H9 (cell line): ENCODE measurements around the gene TNXB. TPM values are rescaled to one million over a fixed set of nuclear protein-coding genes. Genes with fewer than 3 reads are reported as not detected.

Experiments
- DNase-seq: peaks from one replicate; pipeline ENCODE4 v3.0.0-alpha.2; 2017
- H2AFZ ChIP-seq: one replicate; pipeline ENCODE4 v1.6.1; 2013; ENCODE audit warnings: mild to moderate bottlenecking, low read length, control low read depth, moderate library complexity
- H2AK5ac ChIP-seq: 2 replicates; pipeline ENCODE4 v1.6.1; 2013; ENCODE audit warnings: low read length, control low read depth, mixed read lengths; ENCODE audit not compliant: insufficient read length
- H2BK120ac ChIP-seq: one replicate; pipeline ENCODE4 v1.6.1; 2013; ENCODE audit warnings: low read depth, mild to moderate bottlenecking, low read length, control low read depth, inconsistent platforms; ENCODE audit not compliant: poor library complexity, severe bottlenecking
- H2BK12ac ChIP-seq: 2 replicates; pipeline ENCODE4 v1.6.1; 2013; ENCODE audit warnings: low read length, control low read depth, mixed read lengths, low read depth; ENCODE audit not compliant: insufficient read length
- H2BK15ac ChIP-seq: 2 replicates; pipeline ENCODE4 v1.6.1; 2013; ENCODE audit warnings: low read depth, low read length, control low read depth
- H2BK20ac ChIP-seq: one replicate; pipeline ENCODE4 v1.6.1; 2013; ENCODE audit warnings: low read depth, mild to moderate bottlenecking, low read length, control low read depth, inconsistent platforms; ENCODE audit not compliant: poor library complexity, severe bottlenecking
- H2BK5ac ChIP-seq: 2 replicates; pipeline ENCODE4 v1.6.1; 2013; ENCODE audit warnings: low read length, control low read depth, mixed read lengths; ENCODE audit not compliant: insufficient read length
- H3K14ac ChIP-seq: 2 replicates; pipeline ENCODE4 v1.6.1; 2013; ENCODE audit warnings: low read length, control low read depth; ENCODE audit not compliant: insufficient read depth
- H3K18ac ChIP-seq: 2 replicates; pipeline ENCODE4 v1.6.1; 2013; ENCODE audit warnings: low read depth, mild to moderate bottlenecking, mixed read lengths, low read length, control low read depth; ENCODE audit not compliant: insufficient read length
- H3K23ac ChIP-seq: 2 replicates; pipeline ENCODE4 v1.6.1; 2013; ENCODE audit warnings: low read length, control low read depth, mixed read lengths, low read depth; ENCODE audit not compliant: insufficient read length
- H3K23me2 ChIP-seq: 2 replicates; pipeline ENCODE4 v1.6.1; 2013; ENCODE audit warnings: low read depth, mild to moderate bottlenecking, mixed read lengths, low read length, control low read depth; ENCODE audit not compliant: insufficient read length, poor library complexity, severe bottlenecking
- H3K27ac ChIP-seq: 2 replicates; pipeline ENCODE4 v1.5.1; 2013; ENCODE audit warnings: low read length, control low read depth, mixed read lengths, low read depth; ENCODE audit not compliant: insufficient read length
- H3K27me3 ChIP-seq: 2 replicates; pipeline ENCODE4 v1.6.1; 2013; ENCODE audit warnings: low read length, control low read depth, inconsistent platforms; ENCODE audit not compliant: insufficient read depth
- H3K4ac ChIP-seq: 2 replicates; pipeline ENCODE4 v1.6.1; 2013; ENCODE audit warnings: low read depth, mild to moderate bottlenecking, control low read depth, inconsistent platforms, low read length, moderate library complexity
- H3K4me1 ChIP-seq: 2 replicates; pipeline ENCODE4 v1.6.1; 2013; ENCODE audit warnings: low read length, control low read depth, inconsistent platforms; ENCODE audit not compliant: insufficient read depth
- H3K4me2 ChIP-seq: 2 replicates; pipeline ENCODE4 v1.6.1; 2013; ENCODE audit warnings: low read length, control low read depth, mixed read lengths; ENCODE audit not compliant: insufficient read length, insufficient read depth
- H3K56ac ChIP-seq: 2 replicates; pipeline ENCODE4 v1.6.1; 2013; ENCODE audit warnings: low read depth, mild to moderate bottlenecking, mixed read lengths, low read length, control low read depth; ENCODE audit not compliant: insufficient read length
- H3K79me1 ChIP-seq: 2 replicates; pipeline ENCODE4 v1.6.1; 2013; ENCODE audit warnings: low read depth, mild to moderate bottlenecking, moderate library complexity, low read length, control low read depth, inconsistent platforms; ENCODE audit not compliant: insufficient read depth, poor library complexity, severe bottlenecking
- H3K79me2 ChIP-seq: 2 replicates; pipeline ENCODE4 v1.6.1; 2013; ENCODE audit warnings: low read length, control low read depth, inconsistent platforms; ENCODE audit not compliant: insufficient read depth
- H3K9ac ChIP-seq: 2 replicates; pipeline ENCODE4 v1.6.1; 2013; ENCODE audit warnings: low read length, control low read depth, mixed read lengths; ENCODE audit not compliant: insufficient read length; ENCODE audit errors: extremely low read depth
- H3K9me3 ChIP-seq: one replicate; pipeline ENCODE4 v1.6.1; 2013; ENCODE audit warnings: low read depth, low read length, inconsistent platforms; ENCODE audit not compliant: control insufficient read depth
- H3T11ph ChIP-seq: one replicate; pipeline ENCODE4 v1.6.1; 2013; ENCODE audit warnings: mild to moderate bottlenecking, low read length, control low read depth, inconsistent platforms
- H4K20me1 ChIP-seq: one replicate; pipeline ENCODE4 v1.6.1; 2013; ENCODE audit not compliant: control insufficient read depth, insufficient read length, insufficient read depth
- H4K5ac ChIP-seq: 2 replicates; pipeline ENCODE4 v1.6.1; 2013; ENCODE audit warnings: low read depth, mild to moderate bottlenecking, mixed read lengths, low read length, control low read depth; ENCODE audit not compliant: insufficient read length
- H4K8ac ChIP-seq: replicated peaks from 2 replicates; pipeline ENCODE4 v1.6.1; 2013; ENCODE audit warnings: low read length, control low read depth, mixed read lengths, low read depth; ENCODE audit not compliant: insufficient read length
- H4K91ac ChIP-seq: 2 replicates; pipeline ENCODE4 v1.6.1; 2013; ENCODE audit warnings: low read depth, mild to moderate bottlenecking, moderate library complexity, mixed read lengths, low read length, control low read depth; ENCODE audit not compliant: insufficient read length
- H3K27ac Mint-ChIP-seq, 3 experiments: 2 replicates in 2 of 3; 3 replicates in 1 of 3; pipeline ENCODE4 v1.8.0; 2020 to 2021; ENCODE audit warnings: mixed read lengths in 3 of 3, mild to moderate bottlenecking in 1 of 3, moderate library complexity in 1 of 3
- H3K27me3 Mint-ChIP-seq: 2 replicates; pipeline ENCODE4 v1.8.0; 2021; ENCODE audit warnings: low read depth, mild to moderate bottlenecking, moderate library complexity, mixed read lengths
- H3K36me3 Mint-ChIP-seq, 3 experiments: 2 replicates in 2 of 3; 3 replicates in 1 of 3; pipeline ENCODE4 v1.8.0; 2020 to 2021; ENCODE audit warnings: low read depth in 3 of 3, mixed read lengths in 3 of 3; ENCODE audit not compliant: insufficient read depth in 1 of 3
- H3K4me1 Mint-ChIP-seq, 2 experiments: 2 replicates each; pipeline ENCODE4 v1.8.0; 2020; ENCODE audit warnings: mixed read lengths in 2 of 2
- H3K4me3 Mint-ChIP-seq, 2 experiments: 2 replicates in 1 of 2; 3 replicates in 1 of 2; pipeline ENCODE4 v1.8.0; 2020 to 2021; ENCODE audit warnings: mild to moderate bottlenecking in 2 of 2, mixed read lengths in 2 of 2, moderate library complexity in 1 of 2
- H3K9me3 Mint-ChIP-seq, 2 experiments: 2 replicates in 1 of 2; 3 replicates in 1 of 2; pipeline ENCODE4 v1.8.0; 2020; ENCODE audit warnings: mild to moderate bottlenecking in 2 of 2, mixed read lengths in 2 of 2, moderate library complexity in 1 of 2
- WGBS: extraction: QIAGEN DNeasy Blood & Tissue Kit; methylation state at CpG from one replicate; pipeline ENCODE4 v1.1.7; 2013; ENCODE audit warnings: missing lambda C conversion rate, low lambda C conversion rate, mixed read lengths; ENCODE audit not compliant: insufficient read length; ENCODE audit errors: extremely low coverage; 5-methylcytosine and 5-hydroxymethylcytosine counted together
- total RNA-seq: library from RNA; stranded (reverse); gene quantifications from 2 replicates; pipeline ENCODE4 v1.2.1, GENCODE V29; 2021
- TF ChIP-seq, protein P1 (sequence below): fragments of 200-600 bp; sonication (generic); conservative IDR thresholded peaks from 3 replicates; pipeline ENCODE4 v1.8.0; 2021; ENCODE audit warnings: antibody characterized with exemption, mild to moderate bottlenecking

Gene TNXB
- total RNA-seq, 1 experiment from 2014 or later = 5.0 TPM

DNA sequence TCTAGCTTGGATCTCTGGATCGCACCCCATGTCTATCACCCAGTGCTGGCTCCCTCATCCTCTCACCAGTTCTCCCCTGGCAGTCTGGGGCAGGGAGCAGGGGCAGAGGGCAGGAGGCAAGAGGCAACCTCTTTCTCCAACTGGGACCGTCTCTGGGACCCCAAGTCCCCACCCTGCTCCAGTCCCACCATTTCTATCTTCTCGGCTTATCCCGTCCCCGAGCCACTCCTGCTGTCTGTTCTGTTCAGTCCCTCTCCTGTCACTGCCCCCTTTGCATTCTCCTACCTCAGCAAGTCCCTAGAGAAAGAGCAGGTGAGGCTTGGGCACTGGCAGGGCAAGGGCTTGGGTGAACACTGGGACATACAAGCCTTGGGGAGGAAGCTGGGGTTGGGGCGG lies 625 bp upstream of the TNXB start:
- Histone ChIP-seq H4K20me1 (no peaks in the 10 kb centered on the region), H3K9ac (no peak overlapping the region), H3K18ac (no peak overlapping the region), H2BK20ac (no peak overlapping the region), H3K27ac (no peak overlapping the region), H3T11ph (no peak overlapping the region), H2AFZ (no peak overlapping the region), H3K9me3 (no peaks in the 10 kb centered on the region), H3K4me2 (no peak overlapping the region), H4K5ac (no peak overlapping the region), H3K14ac (peak overlapping the region; percentile 40; the same call in 1 of the 2 replicates), H3K23ac (no peak overlapping the region), H3K4ac (no peak overlapping the region), H3K23me2 (no peaks in the 10 kb centered on the region), H3K27me3 (no peaks in the 10 kb centered on the region; the same call in 1 of the 2 replicates), H2BK12ac (no peak overlapping the region), H2BK5ac (no peak overlapping the region), H3K56ac (no peak overlapping the region), H2AK5ac (no peak overlapping the region), H3K4me1 (no peaks in the 10 kb centered on the region; the same call in 1 of the 2 replicates), H2BK120ac (no peak overlapping the region), H3K79me2 (no peaks in the 10 kb centered on the region), H4K8ac (no peak overlapping the region), H2BK15ac (no peak overlapping the region), H3K79me1 (no peaks in the 10 kb centered on the region), H4K91ac (no peak overlapping the region)
- H3K36me3 Mint-ChIP-seq = peaks cover 2 to 3% (median 2%) of the 10 kb centered on the region in 3 experiments; a peak in 3 of 7 replicates
- peaks cover 38% of the 10 kb centered on the region for H3K27me3 Mint-ChIP-seq
- TF ChIP-seq, protein P1, sequence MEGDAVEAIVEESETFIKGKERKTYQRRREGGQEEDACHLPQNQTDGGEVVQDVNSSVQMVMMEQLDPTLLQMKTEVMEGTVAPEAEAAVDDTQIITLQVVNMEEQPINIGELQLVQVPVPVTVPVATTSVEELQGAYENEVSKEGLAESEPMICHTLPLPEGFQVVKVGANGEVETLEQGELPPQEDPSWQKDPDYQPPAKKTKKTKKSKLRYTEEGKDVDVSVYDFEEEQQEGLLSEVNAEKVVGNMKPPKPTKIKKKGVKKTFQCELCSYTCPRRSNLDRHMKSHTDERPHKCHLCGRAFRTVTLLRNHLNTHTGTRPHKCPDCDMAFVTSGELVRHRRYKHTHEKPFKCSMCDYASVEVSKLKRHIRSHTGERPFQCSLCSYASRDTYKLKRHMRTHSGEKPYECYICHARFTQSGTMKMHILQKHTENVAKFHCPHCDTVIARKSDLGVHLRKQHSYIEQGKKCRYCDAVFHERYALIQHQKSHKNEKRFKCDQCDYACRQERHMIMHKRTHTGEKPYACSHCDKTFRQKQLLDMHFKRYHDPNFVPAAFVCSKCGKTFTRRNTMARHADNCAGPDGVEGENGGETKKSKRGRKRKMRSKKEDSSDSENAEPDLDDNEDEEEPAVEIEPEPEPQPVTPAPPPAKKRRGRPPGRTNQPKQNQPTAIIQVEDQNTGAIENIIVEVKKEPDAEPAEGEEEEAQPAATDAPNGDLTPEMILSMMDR = no peak
- peak overlapping the region in 1 of 3 experiments; percentile 90; a peak in 2 of 7 replicates for H3K27ac Mint-ChIP-seq
- DNase-seq = no peak
- no CpG with 5 or more reads among the region's 6 CpGs for WGBS
- no peak overlapping the region; a peak in 1 of 5 replicates for H3K4me3 Mint-ChIP-seq
- peaks cover 20 to 24% of the 10 kb centered on the region in 2 experiments for H3K4me1 Mint-ChIP-seq
- no peaks in the 10 kb centered on the region for H3K9me3 Mint-ChIP-seq
